Mesothelial cell of epicardium (in vitro differentiated cells): ENCODE results near the gene RERE. TPM values are rescaled to one million over a fixed set of nuclear protein-coding genes. Genes with fewer than 3 reads are reported as not detected.

Experiments used
- DNase-seq, 2 experiments: peaks; one replicate each; pipeline ENCODE4 v3.0.0; 2021; ENCODE audit warnings: low spot score in 2 of 2; ENCODE audit not compliant: unreplicated experiment in 2 of 2
- H3K27ac Mint-ChIP-seq: 2 replicates; pipeline ENCODE4 v1.8.0; 2021; ENCODE audit warnings: mixed read lengths
- H3K27me3 Mint-ChIP-seq: 2 replicates; pipeline ENCODE4 v1.8.0; 2021; ENCODE audit warnings: low read depth, mixed read lengths
- H3K36me3 Mint-ChIP-seq: 2 replicates; pipeline ENCODE4 v1.8.0; 2021; ENCODE audit warnings: mixed read lengths
- H3K4me1 Mint-ChIP-seq: 2 replicates; pipeline ENCODE4 v1.8.0; 2021; ENCODE audit warnings: mixed read lengths
- H3K4me3 Mint-ChIP-seq: 2 replicates; pipeline ENCODE4 v1.8.0; 2021; ENCODE audit warnings: mild to moderate bottlenecking, moderate library complexity, mixed read lengths
- H3K9me3 Mint-ChIP-seq: 2 replicates; pipeline ENCODE4 v1.8.0; 2021; ENCODE audit warnings: mixed read lengths
- CTCF ChIP-seq: fragments of 200-600 bp; sonication (generic); IDR thresholded peaks from one replicate; pipeline ENCODE4 v1.5.0; 2021; ENCODE audit warnings: antibody characterized with exemption; ENCODE audit not compliant: unreplicated experiment
- total RNA-seq: library from RNA; stranded (reverse); gene quantifications from 3 replicates; pipeline ENCODE4 v1.2.1, GENCODE V29; 2021

The RERE gene
- total RNA-seq, 1 donor from 2014 or later: 187 TPM

DNA sequence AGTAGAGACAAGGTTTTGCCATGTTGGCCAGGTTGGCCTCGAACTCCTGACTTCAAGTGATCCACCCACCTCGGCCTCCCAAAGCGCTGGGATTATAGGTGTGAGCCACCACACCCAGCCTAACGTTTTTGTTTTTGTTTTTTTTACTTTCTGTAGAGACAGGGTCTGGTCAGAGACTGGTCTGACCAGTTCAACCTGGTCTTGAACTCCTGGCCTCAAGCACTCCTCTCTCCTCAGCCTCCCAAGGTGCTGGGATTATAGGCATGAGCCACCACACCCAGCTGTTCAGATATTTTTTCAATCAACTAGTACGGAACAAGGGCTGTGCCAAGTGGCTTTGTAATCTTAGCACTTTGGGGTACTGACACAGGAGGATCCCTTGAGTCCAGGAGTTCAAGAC, 209.5 kb downstream of the RERE start:
- no peak for DNase-seq
- Mint-ChIP-seq H3K27ac (no peak overlapping the region), H3K36me3 (peaks cover 6% of the 10 kb centered on the region), H3K9me3 (no peaks in the 10 kb centered on the region), H3K4me1 (peaks cover 9% of the 10 kb centered on the region), H3K27me3 (no peaks in the 10 kb centered on the region), H3K4me3 (no peak overlapping the region)
- TF ChIP-seq CTCF: no peak

DNA sequence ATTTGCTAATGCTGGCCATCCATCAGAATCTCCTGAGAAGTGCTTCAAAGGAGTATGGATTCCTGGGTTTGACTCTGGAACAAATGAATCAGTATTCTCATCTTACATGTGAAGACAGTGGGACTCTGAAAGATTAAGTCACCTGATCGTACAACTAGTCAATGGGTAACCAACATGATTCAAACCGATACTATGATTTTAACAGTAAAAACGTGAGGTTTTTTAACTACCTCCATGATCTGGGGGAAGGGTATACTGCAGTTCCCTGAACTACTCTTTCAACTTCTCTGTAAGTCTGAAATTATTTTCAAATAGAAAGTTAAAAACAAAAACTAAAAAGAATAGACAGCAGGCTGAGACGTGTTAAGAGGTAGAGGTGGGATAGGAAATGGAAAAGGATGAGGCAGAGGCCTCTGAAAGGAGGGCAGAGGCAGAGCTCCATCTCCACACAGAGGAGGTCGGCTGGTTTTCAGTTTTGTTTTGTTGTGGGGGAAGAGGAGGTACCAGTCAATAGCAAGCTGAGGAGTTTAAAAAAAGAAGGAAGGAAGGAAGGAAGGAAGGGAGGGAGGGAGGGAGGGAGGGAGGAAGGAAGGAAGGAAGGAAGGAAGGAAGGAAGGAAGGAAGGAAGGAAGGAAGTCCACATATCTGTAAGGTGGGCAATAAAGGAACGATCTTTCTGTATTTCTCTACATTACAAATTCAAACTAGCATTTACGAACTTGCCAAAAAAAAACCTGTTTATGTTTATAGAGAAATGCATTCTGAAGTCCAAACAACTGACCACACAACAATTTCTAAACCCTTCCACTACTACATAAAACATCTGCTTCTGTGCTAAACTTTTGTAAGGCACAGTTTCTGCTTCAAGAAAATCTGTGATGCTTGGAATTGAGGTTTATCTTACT, 213.1 kb downstream of the RERE start:
- Mint-ChIP-seq H3K4me3 (no peak overlapping the region), H3K36me3 (peaks cover 3% of the 10 kb centered on the region), H3K27ac (peak overlapping the region; percentile 79), H3K4me1 (peaks cover 20% of the 10 kb centered on the region), H3K9me3 (no peaks in the 10 kb centered on the region), H3K27me3 (no peaks in the 10 kb centered on the region)
- TF ChIP-seq CTCF: no peak
- no peak for DNase-seq

DNA sequence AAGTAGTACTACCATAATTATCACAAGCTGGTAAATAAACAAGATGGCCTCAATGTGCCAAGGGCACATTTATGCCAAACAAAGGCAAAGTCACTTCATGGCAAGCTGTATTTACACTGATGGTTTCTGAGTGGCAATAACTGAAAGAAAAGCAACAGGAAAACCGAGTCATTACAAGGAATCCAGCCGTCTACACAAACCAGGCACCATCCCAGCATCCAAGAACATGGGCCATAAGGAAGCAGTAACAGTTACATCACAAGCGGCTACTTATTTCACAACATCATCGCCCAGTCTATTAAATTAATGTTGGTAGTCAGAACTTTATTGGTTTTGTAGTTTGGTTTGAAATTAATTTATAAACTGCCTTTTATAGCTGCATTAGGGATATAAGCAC, 214.2 kb downstream of the RERE start:
- no peaks in the 10 kb centered on the region for H3K27me3 Mint-ChIP-seq
- no peak overlapping the region for H3K4me3 Mint-ChIP-seq
- peak overlapping the region; percentile 31 for H3K27ac Mint-ChIP-seq
- H3K4me1 Mint-ChIP-seq: peaks cover 31% of the 10 kb centered on the region
- no peaks in the 10 kb centered on the region for H3K9me3 Mint-ChIP-seq
- no peak for DNase-seq
- no peak for TF ChIP-seq CTCF
- H3K36me3 Mint-ChIP-seq: peaks cover 3% of the 10 kb centered on the region

DNA sequence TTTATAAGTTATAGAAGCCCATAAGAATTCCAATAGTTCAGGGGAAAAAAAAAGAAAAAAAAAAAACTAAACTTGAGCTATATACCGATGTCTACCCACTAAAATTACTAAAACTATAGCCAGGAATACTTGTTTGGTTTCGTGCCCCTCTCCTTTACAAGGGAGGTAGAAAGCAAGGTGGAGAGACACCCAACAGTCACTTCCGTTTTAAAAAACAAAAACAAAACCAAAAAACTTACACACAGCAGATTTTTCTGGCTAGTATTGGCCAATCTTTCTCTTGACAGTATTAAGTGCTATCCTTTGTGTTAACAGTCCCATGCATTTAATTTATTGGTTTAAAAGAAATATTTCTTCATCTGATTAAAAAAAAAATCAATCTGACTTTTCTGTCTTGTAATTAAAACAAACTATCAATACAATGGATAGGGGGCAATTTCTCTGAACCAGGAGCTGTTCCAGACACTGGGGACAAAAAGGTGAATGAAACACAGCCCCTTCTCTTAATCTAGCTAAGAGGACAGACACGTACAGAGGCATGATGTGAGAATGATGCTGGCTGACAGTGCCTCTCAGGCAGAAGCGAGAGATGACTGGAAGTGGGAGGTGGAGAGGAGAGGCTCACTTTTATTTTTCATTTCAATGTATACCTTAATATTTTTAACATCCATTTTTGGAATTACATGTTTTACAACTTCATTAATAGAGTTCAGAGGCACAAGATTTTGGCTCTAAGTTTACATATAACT, 214.8 kb downstream of the RERE start:
- Mint-ChIP-seq H3K27ac (peak overlapping the region; percentile 22), H3K36me3 (peaks cover 3% of the 10 kb centered on the region), H3K9me3 (no peaks in the 10 kb centered on the region), H3K27me3 (no peaks in the 10 kb centered on the region), H3K4me1 (peaks cover 37% of the 10 kb centered on the region), H3K4me3 (no peak overlapping the region)
- DNase-seq: no peak
- TF ChIP-seq CTCF: no peak

- peaks cover 45% of the 10 kb centered on the region for H3K4me1 Mint-ChIP-seq
- H3K27me3 Mint-ChIP-seq: no peaks in the 10 kb centered on the region
- peak overlapping the region; percentile 10 for H3K27ac Mint-ChIP-seq
- no peak overlapping the region for H3K4me3 Mint-ChIP-seq
- H3K36me3 Mint-ChIP-seq: peaks cover 3% of the 10 kb centered on the region
- H3K9me3 Mint-ChIP-seq: no peaks in the 10 kb centered on the region
- DNase-seq: no peak
- no peak for TF ChIP-seq CTCF
These were observed 217.1 kb downstream of the RERE start for GRCh38 chr1:8600336-8600735.
